NT2/D1 (cell line): Measurements from ENCODE around the gene NDUFS5.

ENCODE experiments used
- DNase-seq: peaks from one replicate; pipeline ENCODE4 v3.0.0-alpha.2; 2011; ENCODE audit warnings: low read depth, low spot score
- H3K27me3 ChIP-seq: 2 replicates; pipeline ENCODE4 v1.6.0; 2011; ENCODE audit warnings: mild to moderate bottlenecking; ENCODE audit not compliant: insufficient read length, insufficient read depth
- H3K36me3 ChIP-seq: 2 replicates; pipeline ENCODE4 v1.6.1; 2011; ENCODE audit warnings: mild to moderate bottlenecking, low read length, mixed read lengths; ENCODE audit not compliant: insufficient read depth, insufficient read length
- H3K4me1 ChIP-seq: 2 replicates; pipeline ENCODE4 v1.5.1; 2011; ENCODE audit not compliant: insufficient read depth, insufficient read length
- H3K4me3 ChIP-seq: 2 replicates; pipeline ENCODE4 v1.5.1; 2011; ENCODE audit warnings: low read depth; ENCODE audit not compliant: insufficient read length
- H3K9ac ChIP-seq: 2 replicates; pipeline ENCODE4 v1.6.0; 2011; ENCODE audit warnings: low read depth; ENCODE audit not compliant: insufficient read length
- H3K9me3 ChIP-seq: 2 replicates; pipeline ENCODE4 v1.5.1; 2011; ENCODE audit warnings: mild to moderate bottlenecking, low read length; ENCODE audit not compliant: insufficient read depth
- SUZ12 ChIP-seq: IDR thresholded peaks from 2 replicates; pipeline ENCODE4 v1.6.1; 2011; ENCODE audit not compliant: insufficient read length, insufficient read depth; ENCODE audit errors: extremely low read depth
- YY1 ChIP-seq: IDR thresholded peaks from 2 replicates; pipeline ENCODE4 v1.6.1; 2011; ENCODE audit not compliant: insufficient read length, insufficient read depth
- ZNF274 ChIP-seq: IDR thresholded peaks from 2 replicates; pipeline ENCODE4 v1.6.1; 2011; ENCODE audit warnings: mild to moderate bottlenecking, low read depth, low read length

Gene NDUFS5

DNA sequence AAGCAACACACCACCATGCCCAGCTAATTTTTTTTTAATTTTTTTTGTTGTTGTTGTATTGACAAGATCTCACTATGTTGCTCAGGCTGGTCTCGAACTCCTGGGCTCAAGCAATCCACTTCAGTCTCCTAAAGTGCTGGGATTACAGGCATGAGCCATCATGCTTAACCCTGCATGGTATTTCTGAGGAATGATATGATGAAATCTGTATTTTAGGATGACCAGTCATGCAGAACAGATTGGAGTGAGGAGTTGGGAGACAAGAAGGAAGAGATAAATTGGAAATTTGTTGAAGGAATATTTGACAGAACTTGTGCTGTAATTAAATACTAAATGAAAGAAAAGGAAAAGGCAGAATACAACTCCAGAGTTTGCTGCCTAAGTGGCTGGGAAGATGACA lies 4.7 kb upstream of the NDUFS5 start:
- DNase-seq: no peak
- no peaks in the 10 kb centered on the region for H3K27me3 ChIP-seq
- no peak overlapping the region for H3K9ac ChIP-seq
- H3K4me1 ChIP-seq: no peaks in the 10 kb centered on the region
- no peaks in the 10 kb centered on the region for H3K36me3 ChIP-seq
- H3K4me3 ChIP-seq: no peak overlapping the region
- no peak for TF ChIP-seq SUZ12
- TF ChIP-seq ZNF274: no peak
- TF ChIP-seq YY1: no peak
- no peaks in the 10 kb centered on the region for H3K9me3 ChIP-seq

- Histone ChIP-seq H3K27me3 (no peaks in the 10 kb centered on the region), H3K4me1 (no peaks in the 10 kb centered on the region), H3K36me3 (peaks cover under 1% of the 10 kb centered on the region), H3K9me3 (no peaks in the 10 kb centered on the region), H3K4me3 (no peak overlapping the region), H3K9ac (no peak overlapping the region)
- no peak for DNase-seq
- TF ChIP-seq ZNF274 (no peak), SUZ12 (no peak), YY1 (no peak)
Observed at GRCh38 chr1:39023140-39023539, 3.0 kb upstream of the NDUFS5 start.

DNA sequence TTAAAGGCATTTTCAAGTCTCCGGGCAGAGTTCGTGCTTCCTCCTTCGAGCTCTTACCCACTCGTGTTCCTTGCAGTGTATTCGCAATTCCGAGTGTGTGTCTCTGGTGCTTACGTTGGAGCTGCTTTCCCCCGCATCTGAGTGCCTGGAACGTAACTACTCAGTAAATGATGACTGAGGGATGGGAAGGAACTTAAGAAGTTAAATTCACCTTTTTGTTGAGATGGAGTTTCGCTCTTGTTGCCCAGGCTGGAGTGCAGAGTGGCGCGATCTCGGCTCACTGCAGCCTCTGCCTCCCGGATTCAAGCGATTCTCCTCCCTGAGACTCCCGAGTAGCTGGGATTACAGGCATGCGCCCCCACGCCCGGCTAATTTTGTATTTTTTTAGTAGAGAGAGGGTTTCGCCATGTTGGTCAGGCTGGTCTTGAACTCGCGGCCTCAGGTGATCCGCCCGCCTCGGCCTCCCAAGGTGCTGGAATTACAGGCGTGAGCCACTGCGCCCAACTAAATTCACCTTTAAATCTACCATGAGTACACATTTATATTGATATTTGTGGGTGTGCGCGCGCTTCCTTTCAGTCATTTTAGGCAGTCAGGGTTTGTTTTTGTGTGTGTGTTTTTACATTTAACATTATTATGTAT lies 837 bp downstream of the NDUFS5 start:
- Histone ChIP-seq H3K9ac (peak overlapping the region; percentile 99), H3K27me3 (no peaks in the 10 kb centered on the region), H3K4me1 (no peaks in the 10 kb centered on the region), H3K36me3 (peaks cover 36% of the 10 kb centered on the region), H3K4me3 (peak overlapping the region; percentile 97), H3K9me3 (no peaks in the 10 kb centered on the region)
- TF ChIP-seq SUZ12 (no peak), ZNF274 (no peak), YY1 (no peak)
- DNase-seq: no peak

DNA sequence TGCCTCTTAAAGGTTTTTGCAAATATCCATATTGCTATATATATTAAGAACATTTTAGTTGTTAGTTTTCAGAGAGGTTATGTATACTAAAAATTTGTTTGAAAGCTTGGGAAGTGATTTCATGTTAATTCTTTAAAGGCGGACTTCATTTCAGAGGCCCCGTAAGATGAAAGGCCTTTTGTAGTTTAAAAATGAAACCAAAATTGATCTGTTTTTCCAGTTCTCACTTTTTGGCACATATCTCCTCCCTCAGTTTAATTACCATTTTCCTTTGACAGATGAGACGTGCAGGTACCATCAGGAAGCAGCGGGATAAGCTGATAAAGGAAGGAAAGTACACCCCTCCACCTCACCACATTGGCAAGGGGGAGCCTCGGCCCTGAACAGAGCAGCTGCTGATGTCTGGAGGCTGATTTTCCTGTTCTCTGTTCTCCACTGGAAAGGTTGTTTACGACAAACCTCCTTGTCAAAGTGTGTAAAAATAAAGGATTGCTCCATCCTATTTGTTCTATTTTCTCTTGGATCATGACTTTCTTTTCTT lies 8.0 kb downstream of the NDUFS5 start:
- TF ChIP-seq ZNF274: no peak
- no peak for TF ChIP-seq SUZ12
- no peak for TF ChIP-seq YY1
- Histone ChIP-seq H3K27me3 (no peaks in the 10 kb centered on the region), H3K9me3 (no peaks in the 10 kb centered on the region), H3K4me3 (no peak overlapping the region), H3K4me1 (no peaks in the 10 kb centered on the region), H3K9ac (no peak overlapping the region), H3K36me3 (peaks cover 74% of the 10 kb centered on the region)
- no peak for DNase-seq

- no peaks in the 10 kb centered on the region for H3K9me3 ChIP-seq
- no peak overlapping the region for H3K9ac ChIP-seq
- peaks cover 64% of the 10 kb centered on the region for H3K36me3 ChIP-seq
Observed at GRCh38 chr1:39036678-39037077, 10.5 kb downstream of the NDUFS5 start.

DNA sequence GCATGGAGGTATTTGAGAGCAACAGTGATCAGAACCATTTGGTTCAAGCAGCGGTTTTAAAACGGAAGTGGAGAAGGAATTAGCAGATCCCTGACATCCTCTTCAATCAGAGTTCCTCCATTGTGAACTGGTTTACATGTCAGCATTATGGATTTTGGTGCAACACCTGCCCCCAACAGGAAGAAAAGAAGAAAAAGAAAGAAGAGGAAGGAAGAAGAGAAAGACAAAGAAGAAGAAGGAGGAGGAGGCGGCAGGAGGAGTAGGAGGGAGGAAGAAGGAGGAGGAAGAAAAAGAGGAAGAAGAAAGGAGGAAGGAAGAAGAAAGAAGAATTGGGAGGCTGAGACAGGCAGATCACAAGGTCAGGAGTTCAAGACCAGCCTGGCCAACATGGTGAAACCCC lies 17.4 kb downstream of the NDUFS5 start:
- no peak for DNase-seq
- H3K9me3 ChIP-seq: no peaks in the 10 kb centered on the region
- H3K27me3 ChIP-seq: no peaks in the 10 kb centered on the region

More at GRCh38 chr1:39036678-39037077, 10.5 kb downstream of the NDUFS5 start:
- TF ChIP-seq SUZ12 (no peak), YY1 (no peak), ZNF274 (no peak)
- DNase-seq: no peak
- no peaks in the 10 kb centered on the region for H3K4me1 ChIP-seq
- no peaks in the 10 kb centered on the region for H3K27me3 ChIP-seq
- no peak overlapping the region for H3K4me3 ChIP-seq

DNA sequence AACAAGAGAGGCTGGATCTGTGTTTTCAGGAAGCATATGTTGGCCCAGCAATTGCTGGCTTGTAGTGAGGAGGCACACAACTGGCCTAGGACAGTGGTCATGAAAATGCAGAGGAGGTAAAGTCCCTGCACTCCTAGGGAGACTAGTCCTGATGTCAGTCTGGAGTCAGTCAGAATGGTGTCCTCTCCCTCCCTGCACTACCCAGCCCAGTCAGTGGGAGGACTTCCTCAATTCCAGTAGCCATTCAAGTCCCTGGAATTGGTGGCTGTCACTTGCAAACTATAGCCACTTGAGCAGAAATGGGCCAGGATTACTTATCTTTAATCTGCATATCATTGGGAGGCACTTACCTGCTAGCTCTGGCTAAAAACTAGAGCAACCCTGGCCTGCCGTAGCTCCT lies 18.6 kb downstream of the NDUFS5 start:
- no peak overlapping the region for H3K9ac ChIP-seq
- DNase-seq: no peak
- H3K9me3 ChIP-seq: no peaks in the 10 kb centered on the region
- H3K4me3 ChIP-seq: no peak overlapping the region
- peaks cover 31% of the 10 kb centered on the region for H3K36me3 ChIP-seq
- peaks cover 11% of the 10 kb centered on the region for H3K4me1 ChIP-seq
- no peaks in the 10 kb centered on the region for H3K27me3 ChIP-seq
- TF ChIP-seq ZNF274 (no peak), SUZ12 (no peak), YY1 (no peak)

More for the DNA sequence above, 17.4 kb downstream of the NDUFS5 start:
- H3K4me1 ChIP-seq: peaks cover 11% of the 10 kb centered on the region
- no peak overlapping the region for H3K9ac ChIP-seq
- no peak overlapping the region for H3K4me3 ChIP-seq
- peaks cover 31% of the 10 kb centered on the region for H3K36me3 ChIP-seq
- no peak for TF ChIP-seq YY1
- TF ChIP-seq SUZ12: no peak
- TF ChIP-seq ZNF274: no peak
